Glutamatergic neuron (in vitro differentiated cells): ENCODE measurements around the gene NPW. TPM values are rescaled to one million over a fixed set of nuclear protein-coding genes. Genes with fewer than 3 reads are reported as not detected.
"Not testable (repeated sequence)": the region's sequence is repeated elsewhere in the genome, so short reads cannot be mapped to it uniquely, and the experiment has no call there.

ENCODE experiments used
- DNase-seq: peaks from one replicate; pipeline ENCODE4 v3.0.0; 2022
- H3K27ac Mint-ChIP-seq: one replicate; pipeline ENCODE4 v1.8.0; 2020; ENCODE audit warnings: mild to moderate bottlenecking, mixed read lengths, inconsistent platforms; ENCODE audit not compliant: unreplicated experiment
- H3K27me3 Mint-ChIP-seq: one replicate; pipeline ENCODE4 v1.8.0; 2020; ENCODE audit warnings: mild to moderate bottlenecking, moderate library complexity, mixed read lengths, inconsistent platforms; ENCODE audit not compliant: unreplicated experiment
- H3K36me3 Mint-ChIP-seq: one replicate; pipeline ENCODE4 v1.8.0; 2020; ENCODE audit warnings: mild to moderate bottlenecking, mixed read lengths, inconsistent platforms; ENCODE audit not compliant: unreplicated experiment
- H3K4me1 Mint-ChIP-seq: one replicate; pipeline ENCODE4 v1.8.0; 2020; ENCODE audit warnings: mild to moderate bottlenecking, low read depth, mixed read lengths, inconsistent platforms; ENCODE audit not compliant: unreplicated experiment
- H3K4me3 Mint-ChIP-seq: one replicate; pipeline ENCODE4 v1.8.0; 2020; ENCODE audit warnings: mild to moderate bottlenecking, mixed read lengths, inconsistent platforms; ENCODE audit not compliant: unreplicated experiment
- H3K9me3 Mint-ChIP-seq: one replicate; pipeline ENCODE4 v1.8.0; 2020; ENCODE audit warnings: mild to moderate bottlenecking, moderate library complexity, mixed read lengths, inconsistent platforms; ENCODE audit not compliant: unreplicated experiment
- CTCF ChIP-seq: fragments of 200-600 bp; sonication (generic); IDR thresholded peaks from one replicate; pipeline ENCODE4 v1.5.0; 2021; ENCODE audit not compliant: partially characterized antibody, unreplicated experiment
- total RNA-seq: library from RNA; stranded (reverse); fragmentation: NEBNext Ultra II Directional; extraction: Animal tissue kit (Norgen Biotek cat#: 25700); gene quantifications from one replicate; pipeline ENCODE4 v1.2.1, GENCODE V29; 2021; ENCODE audit not compliant: unreplicated experiment

Gene NPW
- total RNA-seq, 1 donor from 2014 or later, result 0.91 TPM

GRCh38 chr16:2009164-2009711 is 10.3 kb upstream of the NPW start:
- no peak for TF ChIP-seq CTCF
- peak overlapping the region; percentile 84 for H3K27ac Mint-ChIP-seq
- peaks cover 10% of the 10 kb centered on the region for H3K9me3 Mint-ChIP-seq
- peaks cover 20% of the 10 kb centered on the region for H3K4me1 Mint-ChIP-seq
- no peak for DNase-seq
- peaks cover 4% of the 10 kb centered on the region for H3K36me3 Mint-ChIP-seq
- H3K4me3 Mint-ChIP-seq, result peak overlapping the region; percentile 92
- H3K27me3 Mint-ChIP-seq, result peaks cover 16% of the 10 kb centered on the region

- TF ChIP-seq CTCF, result no peak
- peak; percentile 88 for DNase-seq
- peaks cover 8% of the 10 kb centered on the region for H3K9me3 Mint-ChIP-seq
- H3K27me3 Mint-ChIP-seq, result peaks cover 14% of the 10 kb centered on the region
- H3K4me3 Mint-ChIP-seq, result peak within 1 kb of the TSS; percentile 93
- H3K27ac Mint-ChIP-seq, result peak within 1 kb of the TSS; percentile 90
- H3K4me1 Mint-ChIP-seq, result peaks cover 20% of the 10 kb centered on the region
- H3K36me3 Mint-ChIP-seq, result peaks cover 4% of the 10 kb centered on the region
These were observed 9.6 kb upstream of the NPW start, which contains the start of gene ZNF598 for GRCh38 chr16:2009791-2010510. TSS of gene ZNF598 (minus strand) at chr16:2009821.

- not testable (repeated sequence) for H3K27ac Mint-ChIP-seq, H3K4me3 Mint-ChIP-seq, H3K9me3 Mint-ChIP-seq, DNase-seq, H3K36me3 Mint-ChIP-seq
- Mint-ChIP-seq H3K4me1 (peaks cover 15% of the 10 kb centered on the region), H3K27me3 (peaks cover 12% of the 10 kb centered on the region)
These were observed 7.9 kb upstream of the NPW start for GRCh38 chr16:2011726-2012125.

GRCh38 chr16:2013527-2013926 is 6.1 kb upstream of the NPW start:
- peaks cover 6% of the 10 kb centered on the region for H3K4me1 Mint-ChIP-seq
- no peak overlapping the region for H3K27ac Mint-ChIP-seq
- peaks cover 4% of the 10 kb centered on the region for H3K9me3 Mint-ChIP-seq
- DNase-seq, result no peak
- H3K27me3 Mint-ChIP-seq, result peaks cover 7% of the 10 kb centered on the region
- no peak for TF ChIP-seq CTCF
- H3K36me3 Mint-ChIP-seq, result no peaks in the 10 kb centered on the region
- no peak overlapping the region for H3K4me3 Mint-ChIP-seq

- peaks cover 8% of the 10 kb centered on the region for H3K4me1 Mint-ChIP-seq
- no peak for DNase-seq
- peaks cover 8% of the 10 kb centered on the region for H3K27me3 Mint-ChIP-seq
- peaks cover 4% of the 10 kb centered on the region for H3K9me3 Mint-ChIP-seq
- no peak for TF ChIP-seq CTCF
- no peak overlapping the region for H3K27ac Mint-ChIP-seq
- no peaks in the 10 kb centered on the region for H3K36me3 Mint-ChIP-seq
- peak overlapping the region; percentile 46 for H3K4me3 Mint-ChIP-seq
These were observed 4.3 kb upstream of the NPW start for GRCh38 chr16:2015117-2015946.
